Spinal cord (tissue), 10 donors: ENCODE results near the gene PDZD7. TPM values are rescaled to one million over a fixed set of nuclear protein-coding genes. Genes with fewer than 3 reads are reported as not detected.
A peak's percentile ranks its signal among the peaks of the same experiment; 100 is the strongest.

ENCODE experiments used
- DNase-seq, 6 donors: peaks; one replicate each; pipeline versions ENCODE4 v3.0.0 to v3.0.0-alpha.2; 2013 to 2015; ENCODE audit warnings: low spot score in 6 of 6, low read depth in 4 of 6
- H3K27ac ChIP-seq: one replicate; pipeline ENCODE4 v1.5.1; 2013; ENCODE audit warnings: low read depth, low read length, control low read depth
- H3K27me3 ChIP-seq: one replicate; pipeline ENCODE4 v1.6.1; 2013; ENCODE audit warnings: low read length; ENCODE audit not compliant: control insufficient read depth, insufficient read depth
- H3K36me3 ChIP-seq: one replicate; pipeline ENCODE4 v1.6.1; 2013; ENCODE audit warnings: low read length; ENCODE audit not compliant: control insufficient read depth, insufficient read depth
- H3K4me1 ChIP-seq: one replicate; pipeline ENCODE4 v1.6.1; 2013; ENCODE audit warnings: low read length; ENCODE audit not compliant: control insufficient read depth, insufficient read depth
- H3K4me3 ChIP-seq: one replicate; pipeline ENCODE4 v1.5.1; 2013; ENCODE audit warnings: low read depth, low read length, control low read depth
- H3K9me3 ChIP-seq: one replicate; pipeline ENCODE4 v1.6.1; 2013; ENCODE audit warnings: low read length; ENCODE audit not compliant: control insufficient read depth, insufficient read depth
- whole genome bisulfite sequencing: methylation state at CpG from one replicate; pipeline ENCODE4 v1.1.5; 2013; ENCODE audit warnings: missing lambda C conversion rate; ENCODE audit not compliant: insufficient coverage; 5-methylcytosine and 5-hydroxymethylcytosine counted together
- polyA plus RNA-seq, 2 donors: library from polyadenylated mRNA; unstranded; fragments of 120-200 nt; gene quantifications; one replicate each; pipeline ENCODE4 v1.2.1, GENCODE V29; 2013; ENCODE audit not compliant: insufficient read length in 2 of 2
- total RNA-seq, 2 donors: library from RNA; depleted of rRNA in 1 of 2; stranded (reverse); fragments of 120-200 nt in 1 of 2; fragments of >200 nt in 1 of 2; gene quantifications; one replicate each; pipeline versions ENCODE4 v1.2.3 to v1.2.4, GENCODE V29; 2013 to 2014
- donor health status: healthy.

PDZD7 gene
- total and polyA plus RNA-seq, 4 donors = 5.0 to 13.9 (median 9.6) TPM

DNA sequence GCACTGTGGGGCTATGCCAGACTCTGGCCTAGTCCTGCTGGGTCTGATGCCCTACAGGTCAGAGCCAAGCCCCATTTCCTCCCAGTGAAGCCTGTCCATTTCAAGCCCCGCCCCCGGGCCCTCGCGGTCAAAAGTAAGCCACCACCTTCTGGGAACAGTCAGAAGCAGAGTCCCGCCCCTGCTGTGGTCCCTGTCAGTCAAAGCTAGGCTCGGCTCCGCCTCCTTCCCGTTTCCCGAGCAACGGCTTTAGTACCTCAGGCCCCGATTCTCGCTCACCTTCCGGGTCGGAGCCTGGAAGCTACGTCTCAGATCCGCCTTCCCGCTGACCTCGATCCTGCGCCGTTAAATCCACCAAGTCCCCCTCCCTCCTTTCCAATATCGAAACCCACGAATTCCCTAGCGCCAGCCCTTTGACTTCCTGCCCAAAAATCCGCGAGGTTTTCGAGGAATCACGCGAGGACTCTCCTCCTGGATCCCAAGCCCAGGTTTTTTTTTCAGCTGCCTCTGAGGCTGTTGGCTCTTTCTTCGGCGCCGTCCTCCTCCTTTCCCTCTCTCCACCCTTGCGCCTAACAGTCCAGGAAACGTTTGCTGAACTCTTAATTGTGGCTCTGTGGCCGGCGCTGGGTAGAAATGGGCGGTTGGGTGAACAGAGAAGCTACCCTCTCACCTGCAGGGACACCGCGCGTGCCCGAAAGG lies 11.9 kb upstream of the PDZD7 start:
- peak overlapping the region; percentile 94 for H3K27ac ChIP-seq
- H3K27me3 ChIP-seq = peaks cover 27% of the 10 kb centered on the region
- peak overlapping the region; percentile 76 for H3K4me3 ChIP-seq
- peaks cover 52% of the 10 kb centered on the region for H3K4me1 ChIP-seq
- H3K9me3 ChIP-seq = no peaks in the 10 kb centered on the region
- peaks cover 17% of the 10 kb centered on the region for H3K36me3 ChIP-seq
- peak; percentile 74 to 97 (median 88) for DNase-seq
- under 1% methylated on average over 28 of the region's 40 CpGs for WGBS

DNA sequence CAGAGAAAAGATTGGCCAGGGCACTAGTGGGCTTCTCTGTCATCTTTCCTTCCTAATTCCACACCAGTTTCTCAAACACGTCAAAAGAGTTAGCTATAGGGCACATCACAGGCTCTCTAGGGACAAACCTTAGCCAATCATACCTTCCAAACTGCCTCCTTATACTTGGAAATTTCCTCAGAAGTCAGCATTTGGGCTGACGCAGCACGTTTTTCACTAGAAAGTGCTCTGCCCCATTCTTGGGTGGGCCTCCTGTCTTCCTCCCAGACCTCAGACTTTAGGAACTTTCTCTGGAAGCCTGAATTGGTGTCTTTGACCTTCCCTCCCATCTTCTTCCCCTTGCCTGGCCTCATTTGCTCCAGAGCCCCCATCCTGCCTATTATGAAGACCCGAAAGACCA lies 11.2 kb upstream of the PDZD7 start:
- Histone ChIP-seq H3K27me3 (peaks cover 20% of the 10 kb centered on the region), H3K36me3 (peaks cover 24% of the 10 kb centered on the region), H3K9me3 (no peaks in the 10 kb centered on the region), H3K27ac (peak overlapping the region; percentile 94), H3K4me1 (peaks cover 45% of the 10 kb centered on the region), H3K4me3 (peak overlapping the region; percentile 76)
- WGBS = 91% methylated on average over 3 of the region's 4 CpGs
- no peak for DNase-seq

DNA sequence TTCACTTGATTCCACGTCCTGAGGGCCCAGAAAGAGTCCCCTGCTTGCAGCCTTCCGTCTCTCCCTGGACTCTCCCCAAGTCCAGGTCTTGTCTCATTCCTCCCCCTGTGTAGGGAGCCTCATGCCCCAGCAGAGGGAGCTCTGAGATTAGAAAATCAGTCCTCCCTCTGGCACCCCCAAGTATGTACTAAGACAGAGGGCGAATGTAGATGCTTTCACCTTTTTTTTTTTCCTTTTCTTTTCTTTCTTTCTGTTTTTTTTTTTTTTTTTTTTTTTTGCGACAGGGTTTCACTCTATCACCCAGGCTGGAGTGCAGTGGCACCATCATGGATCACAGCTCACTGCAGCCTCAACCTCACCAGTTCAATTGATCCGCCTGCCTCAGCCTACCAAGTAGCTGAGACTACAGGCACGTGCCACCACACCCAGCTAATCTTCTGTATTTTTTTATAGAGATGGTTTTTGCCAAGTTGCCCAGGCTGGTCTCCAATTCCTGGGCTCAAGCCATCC lies 10.4 kb upstream of the PDZD7 start:
- 33% methylated on average over 3 of the region's 6 CpGs for WGBS
- Histone ChIP-seq H3K9me3 (no peaks in the 10 kb centered on the region), H3K36me3 (peaks cover 32% of the 10 kb centered on the region), H3K4me3 (no peak overlapping the region), H3K4me1 (peaks cover 40% of the 10 kb centered on the region), H3K27ac (no peak overlapping the region), H3K27me3 (peaks cover 12% of the 10 kb centered on the region)
- peak in 3 of 6 donors; percentile 67 to 95 (median 94) for DNase-seq

DNA sequence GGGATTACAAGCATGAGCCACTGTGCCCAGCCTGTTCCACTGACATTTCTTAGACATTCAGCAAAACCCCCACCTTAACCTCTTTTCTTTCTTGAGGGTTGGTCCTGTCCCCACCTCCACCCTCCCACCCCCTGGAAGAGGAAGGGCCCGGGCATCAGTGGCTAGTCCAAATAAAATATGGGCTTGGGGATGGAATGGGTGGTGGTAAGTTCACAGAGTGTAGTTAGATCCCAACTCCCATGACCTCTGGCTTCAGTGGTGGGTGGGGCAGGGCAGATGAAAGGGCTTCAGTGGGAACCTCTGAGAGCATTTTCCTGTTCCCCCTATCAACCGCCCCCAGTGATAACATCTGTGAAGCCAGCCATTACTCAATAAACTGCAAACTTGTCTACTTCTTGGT lies 9.9 kb upstream of the PDZD7 start:
- H3K36me3 ChIP-seq = peaks cover 37% of the 10 kb centered on the region
- DNase-seq = no peak
- no peaks in the 10 kb centered on the region for H3K9me3 ChIP-seq
- H3K4me1 ChIP-seq = peaks cover 40% of the 10 kb centered on the region
- 0% methylated on average over 1 of the region's 2 CpGs for WGBS
- H3K27ac ChIP-seq = no peak overlapping the region
- H3K4me3 ChIP-seq = no peak overlapping the region
- H3K27me3 ChIP-seq = peaks cover 8% of the 10 kb centered on the region

DNA sequence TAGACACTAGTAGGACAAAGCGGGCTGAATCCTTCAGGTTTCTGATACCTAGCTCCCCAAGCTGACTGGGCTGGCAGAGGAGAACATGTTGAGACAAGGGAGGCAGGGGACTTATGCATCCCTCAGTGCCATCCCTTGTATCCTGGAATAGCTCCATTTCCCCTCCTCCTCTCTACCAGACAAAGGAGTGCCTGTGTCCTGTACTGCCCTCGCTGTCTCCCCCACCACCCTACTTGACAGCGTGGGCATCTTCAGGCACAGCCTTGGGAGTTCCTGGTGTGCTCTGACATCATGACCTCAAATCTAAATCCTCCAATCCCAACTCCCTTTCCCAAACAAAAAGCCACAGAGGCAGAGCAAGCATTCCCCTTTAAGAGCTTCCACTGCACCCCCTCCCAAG lies 9.1 kb upstream of the PDZD7 start:
- H3K36me3 ChIP-seq = peaks cover 44% of the 10 kb centered on the region
- H3K27ac ChIP-seq = no peak overlapping the region
- DNase-seq = peak in 1 of 6 donors; percentile 19
- H3K4me1 ChIP-seq = peaks cover 40% of the 10 kb centered on the region
- 68% methylated on average over 3 of the region's 3 CpGs for WGBS
- H3K4me3 ChIP-seq = no peak overlapping the region
- H3K27me3 ChIP-seq = peaks cover 3% of the 10 kb centered on the region
- H3K9me3 ChIP-seq = no peaks in the 10 kb centered on the region

DNA sequence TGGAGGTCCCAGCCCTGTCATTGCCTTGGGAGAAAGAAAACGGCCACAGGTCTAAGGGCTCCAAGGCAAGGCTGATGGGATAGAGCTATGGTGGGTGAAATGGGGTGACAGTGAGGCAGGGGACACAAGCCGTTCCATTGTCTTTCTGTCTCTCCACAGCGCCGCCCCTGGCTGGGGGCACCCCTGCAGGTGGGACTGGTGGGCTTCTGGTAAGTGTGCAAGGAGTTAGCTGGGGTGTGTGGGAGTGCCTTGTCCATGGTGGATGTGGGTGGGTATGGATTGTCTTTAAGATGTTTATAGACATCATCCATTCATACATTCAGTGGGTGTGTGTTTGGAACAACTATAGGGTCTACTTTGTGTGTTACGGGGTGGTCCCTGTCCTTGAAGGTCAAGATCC lies 7.6 kb upstream of the PDZD7 start:
- H3K27ac ChIP-seq = no peak overlapping the region
- H3K36me3 ChIP-seq = peaks cover 44% of the 10 kb centered on the region
- no peak overlapping the region for H3K4me3 ChIP-seq
- DNase-seq = no peak
- no peaks in the 10 kb centered on the region for H3K27me3 ChIP-seq
- 17% methylated on average over 4 of the region's 5 CpGs for WGBS
- no peaks in the 10 kb centered on the region for H3K9me3 ChIP-seq
- peaks cover 40% of the 10 kb centered on the region for H3K4me1 ChIP-seq

DNA sequence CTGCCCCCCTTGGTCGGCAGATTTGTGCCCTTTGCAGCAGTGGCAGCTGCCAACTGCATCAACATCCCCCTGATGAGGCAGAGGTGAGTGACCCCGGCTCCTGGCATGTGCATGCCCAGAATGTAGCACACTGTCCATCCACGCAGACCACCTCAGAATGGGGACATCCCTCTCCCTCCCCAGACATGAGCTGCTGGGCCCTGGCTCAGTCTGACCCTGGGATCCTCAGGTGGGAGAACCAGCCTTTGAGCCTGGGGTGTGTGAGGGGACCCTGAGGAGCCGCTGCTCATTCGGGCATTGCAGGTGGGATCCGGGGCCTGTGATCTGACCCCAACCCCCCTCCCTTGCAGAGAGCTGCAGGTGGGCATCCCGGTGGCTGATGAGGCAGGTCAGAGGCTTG lies 5.8 kb upstream of the PDZD7 start:
- H3K27ac ChIP-seq = no peak overlapping the region
- no peaks in the 10 kb centered on the region for H3K27me3 ChIP-seq
- DNase-seq = no peak
- H3K4me3 ChIP-seq = no peak overlapping the region
- no peaks in the 10 kb centered on the region for H3K9me3 ChIP-seq
- H3K4me1 ChIP-seq = peaks cover 43% of the 10 kb centered on the region
- H3K36me3 ChIP-seq = peaks cover 44% of the 10 kb centered on the region
- WGBS = 87% methylated on average over 4 of the region's 7 CpGs

DNA sequence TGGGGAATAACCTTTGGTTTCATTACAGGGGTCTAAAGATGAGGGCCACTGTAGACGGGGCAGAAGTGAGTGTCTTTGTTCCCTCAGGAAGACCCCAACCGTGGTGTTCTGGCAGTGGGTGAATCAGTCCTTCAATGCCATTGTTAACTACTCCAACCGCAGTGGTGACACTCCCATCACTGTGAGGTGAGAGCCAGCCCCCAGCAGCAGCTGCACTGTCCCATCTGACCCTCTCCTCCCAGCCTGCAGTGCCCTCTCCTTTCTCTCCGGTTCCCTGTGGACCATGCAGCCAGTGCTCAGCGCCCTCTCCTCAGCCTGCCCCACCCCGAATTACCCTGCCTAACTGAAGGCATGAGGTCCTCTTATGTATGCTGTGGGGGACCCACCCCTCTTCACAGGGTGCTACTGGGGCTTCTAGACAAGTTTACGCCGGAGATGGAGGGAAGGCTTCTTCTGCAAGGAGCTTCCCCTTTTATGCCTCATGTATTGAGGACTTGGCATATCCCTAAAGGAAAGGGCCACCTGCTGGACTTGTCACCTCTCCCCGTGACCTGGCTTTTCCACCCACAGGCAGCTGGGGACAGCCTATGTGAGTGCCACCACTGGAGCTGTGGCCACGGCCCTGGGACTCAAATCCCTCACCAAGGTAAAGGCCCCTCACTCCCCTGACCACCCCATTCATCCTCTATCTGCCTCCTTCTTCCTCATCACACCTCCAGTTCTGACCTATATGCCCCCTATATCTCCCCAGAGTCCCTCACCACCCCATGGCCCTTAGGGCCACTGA lies 5.2 kb upstream of the PDZD7 start:
- WGBS = 70% methylated on average over 7 of the region's 10 CpGs
- Histone ChIP-seq H3K4me1 (peaks cover 43% of the 10 kb centered on the region), H3K4me3 (no peak overlapping the region), H3K27me3 (no peaks in the 10 kb centered on the region), H3K9me3 (no peaks in the 10 kb centered on the region), H3K27ac (no peak overlapping the region), H3K36me3 (peaks cover 44% of the 10 kb centered on the region)
- no peak for DNase-seq

DNA sequence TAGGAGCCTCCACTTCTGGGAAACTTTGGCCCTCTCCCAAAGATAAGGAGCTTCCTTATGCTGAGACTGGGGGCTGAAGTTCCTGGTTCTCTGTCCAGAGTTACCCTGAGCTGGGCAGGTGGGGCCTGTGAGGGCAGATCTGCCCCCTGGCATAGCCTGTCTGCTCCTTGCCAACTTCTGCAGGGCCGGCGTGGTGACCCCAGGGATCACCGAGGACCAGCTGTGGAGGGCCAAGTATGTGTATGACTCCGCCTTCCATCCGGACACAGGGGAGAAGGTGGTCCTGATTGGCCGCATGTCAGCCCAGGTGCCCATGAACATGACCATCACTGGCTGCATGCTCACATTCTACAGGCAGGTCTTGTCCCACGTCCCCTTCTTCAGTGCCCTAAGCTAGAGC lies 4.4 kb upstream of the PDZD7 start:
- peaks cover 42% of the 10 kb centered on the region for H3K36me3 ChIP-seq
- peaks cover 2% of the 10 kb centered on the region for H3K27me3 ChIP-seq
- DNase-seq = no peak
- H3K9me3 ChIP-seq = no peaks in the 10 kb centered on the region
- 78% methylated on average over 7 of the region's 7 CpGs for WGBS
- H3K27ac ChIP-seq = no peak overlapping the region
- no peak overlapping the region for H3K4me3 ChIP-seq
- peaks cover 44% of the 10 kb centered on the region for H3K4me1 ChIP-seq
